C4-2B (cell line): ENCODE data around the gene SSH2.

Experiments
- CTCF ChIP-seq: fragments of 450-650 bp; conservative IDR thresholded peaks from 2 replicates; pipeline ENCODE4 v1.5.1; 2017; ENCODE audit warnings: mild to moderate bottlenecking
- ZFX ChIP-seq: fragments of 450-650 bp; IDR thresholded peaks from 2 replicates; pipeline ENCODE4 v1.6.1; 2017

GRCh38 chr17:29820425-29820824 lies 109.6 kb downstream of the SSH2 start:
- TF ChIP-seq CTCF: no peak
- no peak for TF ChIP-seq ZFX
